Erythroblast (primary cell): ENCODE data around the gene TRIM6.
"Not testable (repeated sequence)": the region's sequence is repeated elsewhere in the genome, so short reads cannot be mapped to it uniquely, and the experiment has no call there.

Source experiments
- GATA1 ChIP-seq: IDR thresholded peaks from 2 replicates; pipeline ENCODE4 v1.6.1; 2011; ENCODE audit warnings: low read depth, mild to moderate bottlenecking, control low read depth, low read length, moderate library complexity
- POLR2A ChIP-seq: IDR thresholded peaks from 2 replicates; pipeline ENCODE4 v1.6.1; 2011; ENCODE audit warnings: mild to moderate bottlenecking, low read length

GRCh38 chr11:5589906-5590305 is 6.5 kb upstream of the TRIM6 start:
- TF ChIP-seq POLR2A, GATA1: not testable (repeated sequence)
